GM18909 (cell line): ENCODE data around the gene ENPEP.
"Not testable (repeated sequence)": the region's sequence is repeated elsewhere in the genome, so short reads cannot be mapped to it uniquely, and the experiment has no call there.

Experiments used
- ATAC-seq: cut with Tn5 transposase; IDR thresholded peaks from one replicate; pipeline ENCODE4 v1.9.1; 2021; ENCODE audit warnings: mild to moderate bottlenecking; ENCODE audit not compliant: unreplicated experiment, poor library complexity

Gene ENPEP

GRCh38 chr4:110475881-110476818, at the start of gene ENPEP:
Gene ENPEP (plus strand): TSS chr4:110476155. CDS start chr4:110476415, 260 bp downstream.
- ATAC-seq = no peak

GRCh38 chr4:110431805-110432204, 44.1 kb upstream of the ENPEP start:
- ATAC-seq = not testable (repeated sequence)

GRCh38 chr4:110437292-110437691, 38.7 kb upstream of the ENPEP start:
- ATAC-seq = not testable (repeated sequence)

GRCh38 chr4:110439209-110439608, 36.7 kb upstream of the ENPEP start:
- ATAC-seq = not testable (repeated sequence)

GRCh38 chr4:110442309-110442708, 33.6 kb upstream of the ENPEP start:
- ATAC-seq = no peak

- no peak for ATAC-seq
Measured at GRCh38 chr4:110442788-110443187, 33.2 kb upstream of the ENPEP start.

- ATAC-seq = no peak
Measured at GRCh38 chr4:110449947-110450346, 26.0 kb upstream of the ENPEP start.

- no peak for ATAC-seq
Measured at GRCh38 chr4:110452546-110452945, 23.4 kb upstream of the ENPEP start.

- no peak for ATAC-seq
Measured at GRCh38 chr4:110454441-110454840, 21.5 kb upstream of the ENPEP start.

- no peak for ATAC-seq
Measured at GRCh38 chr4:110458494-110459266, 17.3 kb upstream of the ENPEP start.

GRCh38 chr4:110460074-110460746, 15.7 kb upstream of the ENPEP start:
- ATAC-seq = no peak

GRCh38 chr4:110467400-110467799, 8.6 kb upstream of the ENPEP start:
- peak; percentile 52 for ATAC-seq

GRCh38 chr4:110472583-110473329, 3.2 kb upstream of the ENPEP start:
- no peak for ATAC-seq

- no peak for ATAC-seq
Measured at GRCh38 chr4:110474481-110474880, 1.5 kb upstream of the ENPEP start.

- ATAC-seq = not testable (repeated sequence)
Measured at GRCh38 chr4:110475080-110475479, 875 bp upstream of the ENPEP start.

GRCh38 chr4:110477836-110478235, 1.9 kb downstream of the ENPEP start:
- ATAC-seq = no peak

GRCh38 chr4:110480031-110480549, 4.1 kb downstream of the ENPEP start:
- no peak for ATAC-seq

GRCh38 chr4:110480746-110481271, 4.9 kb downstream of the ENPEP start:
- ATAC-seq = no peak

- ATAC-seq = no peak
Measured at GRCh38 chr4:110483516-110483915, 7.6 kb downstream of the ENPEP start.
